HG02642 (cell line): ENCODE results near the gene THYN1.
A peak's percentile ranks its signal among the peaks of the same experiment; 100 is the strongest.

ENCODE experiments used
- ATAC-seq: cut with Tn5 transposase; IDR thresholded peaks from one replicate; pipeline ENCODE4 v1.9.1; 2021; ENCODE audit warnings: mild to moderate bottlenecking; ENCODE audit not compliant: unreplicated experiment, poor library complexity

Gene THYN1

GRCh38 chr11:134226806-134227325, 26.3 kb downstream of the THYN1 start:
- ATAC-seq = no peak

DNA sequence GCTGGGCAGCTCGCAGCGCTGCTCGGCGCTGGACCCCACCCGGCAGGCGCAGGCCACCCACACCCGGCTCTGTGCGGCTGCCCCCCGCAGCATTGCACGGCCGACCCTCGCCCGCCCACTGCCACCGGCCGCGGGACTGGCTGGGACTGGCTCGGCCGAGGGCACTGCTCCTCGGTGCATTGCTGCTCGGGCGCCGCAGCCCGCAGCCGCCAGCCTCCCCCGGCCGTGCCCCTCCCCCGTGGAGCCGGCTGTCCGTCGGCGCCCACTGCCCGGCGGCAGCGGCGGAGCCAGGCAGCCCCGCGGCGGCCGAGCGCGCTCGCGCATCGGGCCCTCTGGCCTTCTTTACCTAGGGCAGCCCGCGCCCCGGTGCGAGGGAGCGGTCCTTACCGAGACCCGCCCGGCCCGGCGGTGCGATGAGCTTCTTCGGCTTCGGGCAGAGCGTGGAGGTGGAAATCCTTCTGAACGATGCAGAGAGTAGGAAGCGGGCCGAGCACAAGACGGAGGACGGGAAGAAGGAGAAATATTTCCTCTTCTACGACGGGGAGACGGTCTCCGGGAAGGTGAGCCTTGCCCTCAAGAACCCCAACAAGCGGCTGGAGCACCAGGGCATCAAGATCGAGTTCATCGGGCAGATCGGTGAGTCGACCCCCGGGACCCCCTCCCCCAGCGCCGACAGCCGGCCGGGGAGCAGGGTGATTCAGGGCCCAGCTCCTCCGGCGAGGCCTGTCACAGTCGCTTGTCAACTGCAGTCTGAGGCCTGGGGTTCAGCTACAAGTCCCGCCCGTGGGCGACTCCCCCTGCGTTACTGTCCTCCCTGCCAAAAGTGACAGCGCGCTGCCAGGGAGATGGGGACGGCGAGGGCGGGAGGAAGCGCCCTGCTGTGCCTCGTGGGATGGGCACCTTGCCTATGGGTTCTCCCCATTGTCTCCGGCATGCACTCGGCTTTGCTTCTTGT, 28.2 kb downstream of the THYN1 start:
- ATAC-seq = peak; percentile 30

- peak; percentile 81 for ATAC-seq
Observed at GRCh38 chr11:134223836-134224709, 29.1 kb downstream of the THYN1 start, which contains the start of the genes NCAPD3 and VPS26B. Gene NCAPD3, minus strand, starts transcription at chr11:134223967. Its CDS starts 41 bp downstream, at chr11:134223926. Gene VPS26B, plus strand, starts transcription at chr11:134224671. Its CDS starts 452 bp downstream, at chr11:134225123.

GRCh38 chr11:134223121-134223520, 30.0 kb downstream of the THYN1 start:
- ATAC-seq = no peak

DNA sequence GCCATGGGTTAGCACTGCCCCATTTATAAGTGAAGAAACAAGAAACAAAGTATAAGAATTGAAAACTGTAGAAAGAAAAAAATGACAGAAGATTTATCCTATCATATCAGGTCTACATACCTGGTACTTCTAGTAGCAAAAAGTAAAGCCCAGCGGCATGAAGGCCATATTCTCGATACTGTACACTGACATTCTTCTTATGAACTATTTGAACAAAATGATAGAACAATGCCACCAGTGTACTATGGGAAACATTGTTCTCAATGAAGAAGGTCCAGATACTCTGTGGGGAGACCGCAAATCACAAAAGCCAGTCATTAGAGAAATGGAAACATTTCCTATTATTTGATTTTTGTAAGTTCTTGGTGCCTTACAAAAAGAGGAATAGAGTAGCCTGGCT, 36.3 kb downstream of the THYN1 start:
- ATAC-seq = no peak

DNA sequence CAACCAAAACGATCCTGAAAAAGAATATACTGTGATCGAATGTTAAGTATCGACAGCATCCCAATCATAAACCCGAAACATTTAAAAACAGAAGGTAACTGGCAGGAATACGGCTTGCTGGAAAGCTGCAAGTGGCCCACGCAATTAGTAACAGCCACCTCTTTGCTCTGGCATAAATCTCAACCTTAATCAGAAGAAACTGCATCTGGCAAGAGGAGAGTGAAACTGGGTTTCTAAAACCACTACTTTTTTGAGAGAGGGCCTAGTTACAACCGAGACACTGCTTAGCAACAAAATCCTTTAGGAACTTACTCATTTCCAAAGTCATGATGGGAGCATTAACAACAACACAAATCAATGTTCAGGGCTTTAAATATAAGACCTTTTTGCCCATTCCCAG, 37.3 kb downstream of the THYN1 start:
- ATAC-seq = no peak

GRCh38 chr11:134207538-134208239, 45.5 kb downstream of the THYN1 start:
- ATAC-seq = no peak

DNA sequence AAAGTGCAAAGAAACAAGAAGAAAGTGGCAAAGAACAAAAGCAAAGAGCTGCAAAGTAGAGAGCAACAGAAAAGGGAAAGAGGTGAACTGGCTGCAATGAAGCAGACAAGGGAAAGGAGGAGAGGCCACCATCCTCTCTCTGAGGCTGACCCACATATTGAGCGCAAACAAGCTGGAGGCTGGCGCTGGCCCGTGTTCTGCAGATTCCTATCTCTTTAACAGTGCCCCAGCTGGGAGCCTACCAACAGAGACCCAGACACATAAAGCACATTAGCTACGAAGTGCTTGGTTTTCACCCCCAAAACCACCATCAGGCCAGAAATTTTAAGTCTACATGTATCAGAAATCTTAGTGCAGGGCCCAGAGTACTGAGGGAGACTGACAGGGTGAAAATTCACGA, 47.0 kb downstream of the THYN1 start:
- no peak for ATAC-seq

DNA sequence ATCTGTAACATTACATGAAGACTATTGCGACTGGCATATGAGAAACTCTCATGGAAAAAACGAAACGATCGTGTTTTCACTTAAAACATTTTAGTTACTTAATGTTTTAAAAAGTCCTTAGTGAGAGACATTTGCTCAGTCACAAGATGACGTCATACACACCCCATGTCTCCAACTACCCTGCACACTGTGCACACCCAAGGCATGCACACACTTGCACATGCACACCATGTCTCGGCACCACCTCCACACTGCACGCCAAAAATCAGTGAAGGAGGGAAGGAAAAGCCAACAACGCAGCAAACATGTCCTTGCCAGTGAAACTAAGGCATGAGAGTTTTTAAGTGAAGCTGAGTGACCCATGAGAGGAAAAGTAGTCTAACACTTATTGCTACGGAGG, 47.4 kb downstream of the THYN1 start:
- no peak for ATAC-seq

GRCh38 chr11:134202661-134203060, 50.5 kb downstream of the THYN1 start:
- no peak for ATAC-seq

GRCh38 chr11:134200688-134201087, 52.5 kb downstream of the THYN1 start:
- ATAC-seq = no peak

GRCh38 chr11:134199531-134199930, 53.6 kb downstream of the THYN1 start:
- no peak for ATAC-seq
